Heart left ventricle (tissue), 13 donors: Measurements from ENCODE around the gene SCYL2.
"Not testable (repeated sequence)": the region's sequence is repeated elsewhere in the genome, so short reads cannot be mapped to it uniquely, and the experiment has no call there.

Experiments
- CTCF ChIP-seq, 12 donors: fragments of 200-600 bp; sonication (generic) in 4 of 12; IDR thresholded peaks; one replicate each; pipeline versions ENCODE4 v1.5.0 to v1.8.0; 2018 to 2022; ENCODE audit warnings: antibody characterized with exemption in 12 of 12, mild to moderate bottlenecking in 5 of 12
- POLR2A ChIP-seq, 2 donors: fragments of 450-650 bp; IDR thresholded peaks; one replicate each; pipeline ENCODE4 v1.6.1; 2017; ENCODE audit warnings: antibody characterized with exemption in 2 of 2, mild to moderate bottlenecking in 2 of 2, moderate library complexity in 2 of 2
- donor health status: ischemic (EF 13 %, LVEDD 7.1; RV severe dilation, severe dysfunction).
- donor health status: DM: no; HTN: yes; CAD: no.
- donor health status: DM: no; HTN: no; CAD: no.
- donor health status: ischemic (EF 25% LVEDD 6.9; RV normal size, moderate dysfunction).
- donor health status: ischemic (EF 25% LVEDD 5.7; RV mildly dilated, moderate dysfunction).
- donor health status: ischemic (EF 35%, LVEDD 5.7; RV mildly dilated, moderate dysfunction).
- donor health status: nonischemic (EF 11% LVEDD 7.7; RV severe dilation, severe dysfunction).
- donor health status: DM: yes; HTN: yes; CAD: no.
- donor health status: PGD.
- donor health status: ischemic (EF 29% LVEDD 5.4; RV normal size, mild dysfunction).
- donor health status: nonischemic (EF 23%, LVEDD 6.1; RV moderate dilation, normal function).

- not testable (repeated sequence) for TF ChIP-seq CTCF, POLR2A (IDR thresholded peaks at IDR 0.05)
These were observed 35.1 kb upstream of the SCYL2 start for GRCh38 chr12:100231873-100232272.
